ENCODE data around the gene C19orf73.

The C19orf73 gene

GRCh38 chr19:49152119-49152550, 33.2 kb upstream of the C19orf73 start:
- H3K4me2 ChIP-seq (ENCODE audit: low read length), result no peak overlapping the region
- H3K79me1 ChIP-seq (ENCODE audit: low read length), result peaks cover 14% of the 10 kb centered on the region
- H3K23ac ChIP-seq (ENCODE audit: low read length), result no peak overlapping the region
- no peak overlapping the region for H3K14ac ChIP-seq (ENCODE audit: low read length)
- H2AK5ac ChIP-seq (ENCODE audit: low read length), result no peak overlapping the region
- peaks cover 6 to 23% of the 10 kb centered on the region in 2 experiments for H3K4me1 ChIP-seq (ENCODE audit: control insufficient read depth in 1 of 2, insufficient read depth in 2 of 2, low read length in 2 of 2)
- H3K9ac ChIP-seq (ENCODE audit: low read length), result no peak overlapping the region
- no peak for DNase-seq
- no CpG with 5 or more reads among the region's 10 CpGs for WGBS (ENCODE audit: extremely low coverage, insufficient coverage, insufficient read length)
- no peak overlapping the region for H4K12ac ChIP-seq (ENCODE audit: low read depth, low read length)
- no peak overlapping the region for H3K27ac ChIP-seq (ENCODE audit: low read depth, low read length)
- no peak overlapping the region for H2AFZ ChIP-seq (ENCODE audit: insufficient read depth, low read length, poor library complexity)
- no peak overlapping the region for H3K18ac ChIP-seq (ENCODE audit: low read length)
- no peak overlapping the region for H2BK12ac ChIP-seq (ENCODE audit: low read length)
- no peaks in the 10 kb centered on the region for H3K36me3 ChIP-seq (ENCODE audit: control insufficient read depth in 1 of 2, insufficient read depth in 2 of 2, low read length in 2 of 2)
- no peaks in the 10 kb centered on the region for H3K27me3 ChIP-seq (ENCODE audit: insufficient read depth, low read length)
- H2BK5ac ChIP-seq (ENCODE audit: low read depth, low read length, poor library complexity), result no peak overlapping the region
- peaks cover 2% of the 10 kb centered on the region for H3K79me2 ChIP-seq (ENCODE audit: control insufficient read depth, insufficient read depth, low read length, poor library complexity)
- H3K4me3 ChIP-seq (ENCODE audit: low read depth, low read length), result no peak overlapping the region
- no peak overlapping the region for H4K8ac ChIP-seq (ENCODE audit: low read depth, low read length)
- no peak overlapping the region for H3K4ac ChIP-seq (ENCODE audit: low read depth, low read length)
- peaks cover 12% of the 10 kb centered on the region for H3K9me3 ChIP-seq (ENCODE audit: insufficient read depth, low read depth, low read length)
- H2BK120ac ChIP-seq (ENCODE audit: insufficient read depth, low read length, poor library complexity), result no peak overlapping the region
- H4K91ac ChIP-seq (ENCODE audit: low read depth, low read length), result no peak overlapping the region

GRCh38 chr19:49151267-49152118, 32.5 kb upstream of the C19orf73 start:
- no peak overlapping the region for H3K14ac ChIP-seq (ENCODE audit: low read length)
- no peaks in the 10 kb centered on the region for H3K36me3 ChIP-seq (ENCODE audit: control insufficient read depth in 1 of 2, insufficient read depth in 2 of 2, low read length in 2 of 2)
- DNase-seq, result peak; percentile 97
- H2BK12ac ChIP-seq (ENCODE audit: low read length), result no peak overlapping the region
- H2AFZ ChIP-seq (ENCODE audit: insufficient read depth, low read length, poor library complexity), result no peak overlapping the region
- peaks cover 6 to 23% of the 10 kb centered on the region in 2 experiments for H3K4me1 ChIP-seq (ENCODE audit: control insufficient read depth in 1 of 2, insufficient read depth in 2 of 2, low read length in 2 of 2)
- no peak overlapping the region for H3K18ac ChIP-seq (ENCODE audit: low read length)
- H2AK5ac ChIP-seq (ENCODE audit: low read length), result no peak overlapping the region
- H3K9me3 ChIP-seq (ENCODE audit: insufficient read depth, low read depth, low read length), result peaks cover 12% of the 10 kb centered on the region
- no peak overlapping the region for H3K27ac ChIP-seq (ENCODE audit: low read depth, low read length)
- H3K79me1 ChIP-seq (ENCODE audit: low read length), result peaks cover 14% of the 10 kb centered on the region
- peaks cover 2% of the 10 kb centered on the region for H3K79me2 ChIP-seq (ENCODE audit: control insufficient read depth, insufficient read depth, low read length, poor library complexity)
- no peak overlapping the region for H3K4ac ChIP-seq (ENCODE audit: low read depth, low read length)
- no CpG with 5 or more reads among the region's 45 CpGs for WGBS (ENCODE audit: extremely low coverage, insufficient coverage, insufficient read length)
- H3K27me3 ChIP-seq (ENCODE audit: insufficient read depth, low read length), result no peaks in the 10 kb centered on the region
- no peak overlapping the region for H4K8ac ChIP-seq (ENCODE audit: low read depth, low read length)
- H3K4me3 ChIP-seq (ENCODE audit: low read depth, low read length), result no peak overlapping the region
- H4K91ac ChIP-seq (ENCODE audit: low read depth, low read length), result no peak overlapping the region
- peak overlapping the region; percentile 78 for H3K4me2 ChIP-seq (ENCODE audit: low read length)
- no peak overlapping the region for H4K12ac ChIP-seq (ENCODE audit: low read depth, low read length)
- no peak overlapping the region for H2BK120ac ChIP-seq (ENCODE audit: insufficient read depth, low read length, poor library complexity)
- no peak overlapping the region for H3K23ac ChIP-seq (ENCODE audit: low read length)
- no peak overlapping the region for H2BK5ac ChIP-seq (ENCODE audit: low read depth, low read length, poor library complexity)
- no peak overlapping the region for H3K9ac ChIP-seq (ENCODE audit: low read length)

- no peak for DNase-seq
- Histone ChIP-seq H3K79me1 (ENCODE audit: low read length) (peaks cover 14% of the 10 kb centered on the region), H3K4me1 (ENCODE audit: control insufficient read depth in 1 of 2, insufficient read depth in 2 of 2, low read length in 2 of 2) (peaks cover 6 to 27% of the 10 kb centered on the region in 2 experiments), H3K27ac (ENCODE audit: low read depth, low read length) (no peak overlapping the region), H3K14ac (ENCODE audit: low read length) (no peak overlapping the region), H3K79me2 (ENCODE audit: control insufficient read depth, insufficient read depth, low read length, poor library complexity) (peaks cover 2% of the 10 kb centered on the region), H3K18ac (ENCODE audit: low read length) (peak overlapping the region; percentile 88), H2BK12ac (ENCODE audit: low read length) (peak overlapping the region; percentile 25), H2AK5ac (ENCODE audit: low read length) (no peak overlapping the region), H3K4ac (ENCODE audit: low read depth, low read length) (peak overlapping the region; percentile 31), H3K9ac (ENCODE audit: low read length) (no peak overlapping the region), H3K9me3 (ENCODE audit: insufficient read depth, low read depth, low read length) (peaks cover 12% of the 10 kb centered on the region), H3K36me3 (ENCODE audit: control insufficient read depth in 1 of 2, insufficient read depth in 2 of 2, low read length in 2 of 2) (no peaks in the 10 kb centered on the region), H3K4me2 (ENCODE audit: low read length) (peak overlapping the region; percentile 78), H4K8ac (ENCODE audit: low read depth, low read length) (peak overlapping the region; percentile 83), H3K4me3 (ENCODE audit: low read depth, low read length) (peak overlapping the region; percentile 74), H3K23ac (ENCODE audit: low read length) (no peak overlapping the region), H4K91ac (ENCODE audit: low read depth, low read length) (peak overlapping the region; percentile 70), H3K27me3 (ENCODE audit: insufficient read depth, low read length) (no peaks in the 10 kb centered on the region), H2BK120ac (ENCODE audit: insufficient read depth, low read length, poor library complexity) (no peak overlapping the region), H2AFZ (ENCODE audit: insufficient read depth, low read length, poor library complexity) (peak overlapping the region; percentile 82), H2BK5ac (ENCODE audit: low read depth, low read length, poor library complexity) (no peak overlapping the region), H4K12ac (ENCODE audit: low read depth, low read length) (peak overlapping the region; percentile 16)
- no CpG with 5 or more reads among the region's 16 CpGs for WGBS (ENCODE audit: extremely low coverage, insufficient coverage, insufficient read length)
Observed at GRCh38 chr19:49150944-49151243, 32.0 kb upstream of the C19orf73 start.

GRCh38 chr19:49150106-49150943, 31.4 kb upstream of the C19orf73 start:
- H3K23ac ChIP-seq (ENCODE audit: low read length), result no peak overlapping the region
- peak overlapping the region; percentile 75 for H3K14ac ChIP-seq (ENCODE audit: low read length)
- H3K79me1 ChIP-seq (ENCODE audit: low read length), result peaks cover 14% of the 10 kb centered on the region

More at GRCh38 chr19:49150106-49150943, 31.4 kb upstream of the C19orf73 start:
- Histone ChIP-seq H4K12ac (ENCODE audit: low read depth, low read length) (peak overlapping the region; percentile 16), H2BK12ac (ENCODE audit: low read length) (peak overlapping the region; percentile 25), H3K4me1 (ENCODE audit: control insufficient read depth in 1 of 2, insufficient read depth in 2 of 2, low read length in 2 of 2) (peaks cover 6 to 28% of the 10 kb centered on the region in 2 experiments), H3K36me3 (ENCODE audit: control insufficient read depth in 1 of 2, insufficient read depth in 2 of 2, low read length in 2 of 2) (no peaks in the 10 kb centered on the region), H2AFZ (ENCODE audit: insufficient read depth, low read length, poor library complexity) (peak overlapping the region; percentile 82), H4K91ac (ENCODE audit: low read depth, low read length) (peak overlapping the region; percentile 70), H3K79me2 (ENCODE audit: control insufficient read depth, insufficient read depth, low read length, poor library complexity) (peaks cover 2% of the 10 kb centered on the region), H3K4ac (ENCODE audit: low read depth, low read length) (peak overlapping the region; percentile 31), H3K18ac (ENCODE audit: low read length) (peak overlapping the region; percentile 88), H4K8ac (ENCODE audit: low read depth, low read length) (peak overlapping the region; percentile 83), H2AK5ac (ENCODE audit: low read length) (no peak overlapping the region), H3K9me3 (ENCODE audit: insufficient read depth, low read depth, low read length) (peaks cover 12% of the 10 kb centered on the region), H2BK120ac (ENCODE audit: insufficient read depth, low read length, poor library complexity) (peak overlapping the region; percentile 61), H3K4me3 (ENCODE audit: low read depth, low read length) (peak overlapping the region; percentile 74), H3K27ac (ENCODE audit: low read depth, low read length) (no peak overlapping the region), H3K9ac (ENCODE audit: low read length) (peak overlapping the region; percentile 17), H3K27me3 (ENCODE audit: insufficient read depth, low read length) (no peaks in the 10 kb centered on the region), H3K4me2 (ENCODE audit: low read length) (peak overlapping the region; percentile 78), H2BK5ac (ENCODE audit: low read depth, low read length, poor library complexity) (no peak overlapping the region)
- no CpG with 5 or more reads among the region's 75 CpGs for WGBS (ENCODE audit: extremely low coverage, insufficient coverage, insufficient read length)
- DNase-seq, result peak; percentile 58 to 76
